GM21528 (cell line): ENCODE data around the gene SREBF2.

Experiments
- ATAC-seq: cut with Tn5 transposase; IDR thresholded peaks from one replicate; pipeline ENCODE4 v1.9.1; 2021; ENCODE audit warnings: mild to moderate bottlenecking, moderate library complexity; ENCODE audit not compliant: unreplicated experiment, low FRiP score

SREBF2 gene

GRCh38 chr22:41875531-41876270 is 42.8 kb downstream of the SREBF2 start:
- ATAC-seq, result no peak

GRCh38 chr22:41876275-41876674 is 43.4 kb downstream of the SREBF2 start:
- ATAC-seq, result no peak

GRCh38 chr22:41876675-41877074 is 43.8 kb downstream of the SREBF2 start:
- no peak for ATAC-seq

GRCh38 chr22:41880653-41881052 is 47.7 kb downstream of the SREBF2 start:
- no peak for ATAC-seq

- ATAC-seq, result no peak
Observed at GRCh38 chr22:41883400-41883799, 50.5 kb downstream of the SREBF2 start.

GRCh38 chr22:41885116-41885515 is 52.2 kb downstream of the SREBF2 start:
- no peak for ATAC-seq

- ATAC-seq, result no peak
Observed at GRCh38 chr22:41885516-41885915, 52.6 kb downstream of the SREBF2 start.

GRCh38 chr22:41888627-41889200 is 55.8 kb downstream of the SREBF2 start:
- ATAC-seq, result no peak

GRCh38 chr22:41891407-41891806 is 58.5 kb downstream of the SREBF2 start:
- ATAC-seq, result no peak

GRCh38 chr22:41892721-41893120 is 59.8 kb downstream of the SREBF2 start:
- no peak for ATAC-seq

- no peak for ATAC-seq
Observed at GRCh38 chr22:41893591-41894375, 60.9 kb downstream of the SREBF2 start.

- no peak for ATAC-seq
Observed at GRCh38 chr22:41898645-41899044, 65.7 kb downstream of the SREBF2 start.

GRCh38 chr22:41899110-41899509 is 66.2 kb downstream of the SREBF2 start:
- ATAC-seq, result no peak

- no peak for ATAC-seq
Observed at GRCh38 chr22:41899992-41900651, 67.2 kb downstream of the SREBF2 start.

- ATAC-seq, result no peak
Observed at GRCh38 chr22:41900652-41901312, 67.9 kb downstream of the SREBF2 start.

- no peak for ATAC-seq
Observed at GRCh38 chr22:41902016-41902415, 69.1 kb downstream of the SREBF2 start.

- no peak for ATAC-seq
Observed at GRCh38 chr22:41902932-41903421, 70.1 kb downstream of the SREBF2 start.

GRCh38 chr22:41904450-41905410 is 71.8 kb downstream of the SREBF2 start:
- no peak for ATAC-seq
